ENCODE measurements around the gene KIF9. TPM values are rescaled to one million over a fixed set of nuclear protein-coding genes. Genes with fewer than 3 reads are reported as not detected.

The KIF9 gene
- total RNA-seq, 1 experiment from 2014 or later = 13.1 TPM

DNA sequence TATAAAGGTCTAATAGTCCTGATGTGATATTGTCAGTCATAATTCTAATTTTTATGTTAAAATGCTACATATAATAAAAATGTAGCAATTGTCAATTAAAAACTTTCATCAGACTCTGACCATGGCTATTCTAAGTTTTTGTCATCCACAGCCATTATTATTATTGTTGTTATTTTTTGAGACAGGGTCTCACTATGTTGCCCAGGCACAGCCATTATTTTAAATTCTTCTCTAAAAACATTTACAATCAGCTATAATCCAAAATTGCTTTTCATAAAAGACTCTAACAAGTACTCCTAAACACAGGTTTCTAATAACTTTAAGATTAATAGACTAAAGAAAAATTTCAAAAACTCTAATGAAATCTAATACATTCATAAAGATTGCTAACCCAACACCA, 77.7 kb downstream of the KIF9 start:
- BruUV-seq (replicated peaks) = no TSS peak
- POLR2A ChIA-PET = no interaction called here

More for the DNA sequence above, 77.7 kb downstream of the KIF9 start:
- RAD21 ChIA-PET (ENCODE audit: low non-redundant PET in 1 of 2, low total read pairs in 2 of 2, uncharacterized antibody in 2 of 2, unreplicated experiment in 2 of 2) = no interaction called here
- no peaks in the 10 kb centered on the region for H3K4me1 ChIP-seq (ENCODE audit: control insufficient read depth in 1 of 2, insufficient read depth in 2 of 2, low read length in 2 of 2)
- TF ChIP-seq ZNF274 (IDR thresholded peaks at IDR 0.05; ENCODE audit: low read depth, low read length) = no peak
- no peak for TF ChIP-seq POLR2AphosphoS5 (IDR thresholded peaks at IDR 0.05; ENCODE audit: low read depth, low read length)
- no peak for TF ChIP-seq RAD21 (IDR thresholded peaks at IDR 0.05; ENCODE audit: low read depth)
- TF ChIP-seq, protein P1, sequence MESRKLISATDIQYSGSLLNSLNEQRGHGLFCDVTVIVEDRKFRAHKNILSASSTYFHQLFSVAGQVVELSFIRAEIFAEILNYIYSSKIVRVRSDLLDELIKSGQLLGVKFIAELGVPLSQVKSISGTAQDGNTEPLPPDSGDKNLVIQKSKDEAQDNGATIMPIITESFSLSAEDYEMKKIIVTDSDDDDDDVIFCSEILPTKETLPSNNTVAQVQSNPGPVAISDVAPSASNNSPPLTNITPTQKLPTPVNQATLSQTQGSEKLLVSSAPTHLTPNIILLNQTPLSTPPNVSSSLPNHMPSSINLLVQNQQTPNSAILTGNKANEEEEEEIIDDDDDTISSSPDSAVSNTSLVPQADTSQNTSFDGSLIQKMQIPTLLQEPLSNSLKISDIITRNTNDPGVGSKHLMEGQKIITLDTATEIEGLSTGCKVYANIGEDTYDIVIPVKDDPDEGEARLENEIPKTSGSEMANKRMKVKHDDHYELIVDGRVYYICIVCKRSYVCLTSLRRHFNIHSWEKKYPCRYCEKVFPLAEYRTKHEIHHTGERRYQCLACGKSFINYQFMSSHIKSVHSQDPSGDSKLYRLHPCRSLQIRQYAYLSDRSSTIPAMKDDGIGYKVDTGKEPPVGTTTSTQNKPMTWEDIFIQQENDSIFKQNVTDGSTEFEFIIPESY (IDR thresholded peaks at IDR 0.05; ENCODE audit: extremely low read depth, insufficient replicate concordance, low read length) = no peak
- TF ChIP-seq TCF7L2 (IDR thresholded peaks at IDR 0.05; ENCODE audit: borderline replicate concordance, extremely low read depth, insufficient read depth, insufficient read length) = no peak
- no peak for TF ChIP-seq ZFX (IDR thresholded peaks at IDR 0.05)
- TF ChIP-seq EZH2 (IDR thresholded peaks at IDR 0.05) = no peak
- no peak for TF ChIP-seq ELF1 (IDR thresholded peaks at IDR 0.05; ENCODE audit: borderline replicate concordance, low read depth)
- TF ChIP-seq CBX3 (IDR thresholded peaks at IDR 0.05; ENCODE audit: low read depth) = no peak
- TF ChIP-seq, protein P2, sequence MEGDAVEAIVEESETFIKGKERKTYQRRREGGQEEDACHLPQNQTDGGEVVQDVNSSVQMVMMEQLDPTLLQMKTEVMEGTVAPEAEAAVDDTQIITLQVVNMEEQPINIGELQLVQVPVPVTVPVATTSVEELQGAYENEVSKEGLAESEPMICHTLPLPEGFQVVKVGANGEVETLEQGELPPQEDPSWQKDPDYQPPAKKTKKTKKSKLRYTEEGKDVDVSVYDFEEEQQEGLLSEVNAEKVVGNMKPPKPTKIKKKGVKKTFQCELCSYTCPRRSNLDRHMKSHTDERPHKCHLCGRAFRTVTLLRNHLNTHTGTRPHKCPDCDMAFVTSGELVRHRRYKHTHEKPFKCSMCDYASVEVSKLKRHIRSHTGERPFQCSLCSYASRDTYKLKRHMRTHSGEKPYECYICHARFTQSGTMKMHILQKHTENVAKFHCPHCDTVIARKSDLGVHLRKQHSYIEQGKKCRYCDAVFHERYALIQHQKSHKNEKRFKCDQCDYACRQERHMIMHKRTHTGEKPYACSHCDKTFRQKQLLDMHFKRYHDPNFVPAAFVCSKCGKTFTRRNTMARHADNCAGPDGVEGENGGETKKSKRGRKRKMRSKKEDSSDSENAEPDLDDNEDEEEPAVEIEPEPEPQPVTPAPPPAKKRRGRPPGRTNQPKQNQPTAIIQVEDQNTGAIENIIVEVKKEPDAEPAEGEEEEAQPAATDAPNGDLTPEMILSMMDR (IDR thresholded peaks at IDR 0.05 in 2 of 3, conservative IDR thresholded peaks at IDR 0.05 in 1 of 3; ENCODE audit: borderline replicate concordance in 1 of 3, insufficient read depth in 1 of 3, low read depth in 2 of 3, low read length in 2 of 3) = no peak
- TF ChIP-seq EZH2phosphoT487 (IDR thresholded peaks at IDR 0.05; ENCODE audit: borderline replicate concordance) = no peak
- no peaks in the 10 kb centered on the region for H3K9me2 ChIP-seq (ENCODE audit: insufficient read depth)
- H3K4me2 ChIP-seq (ENCODE audit: low read length) = no peak overlapping the region
- H3K4me3 ChIP-seq (replicated peaks in 1 of 2; ENCODE audit: low read depth in 1 of 2, low read length in 2 of 2) = no peak overlapping the region
- DNase-seq (ENCODE audit: low read depth, low spot score) = no peak
- ATAC-seq = no peak
- no peaks in the 10 kb centered on the region for H3K36me3 ChIP-seq (ENCODE audit: control insufficient read depth in 1 of 2, insufficient read depth in 2 of 2, low read length in 2 of 2)
- intact Hi-C loops (cut with micrococcal nuclease) = no loop called here
- CTCF ChIA-PET = no interaction called here
- H3K27me3 ChIP-seq (ENCODE audit: insufficient read depth, low read length) = no peaks in the 10 kb centered on the region
- no peak overlapping the region for H2AFZ ChIP-seq (ENCODE audit: low read depth, low read length, poor library complexity, severe bottlenecking)
- H3K27ac ChIP-seq (ENCODE audit: low read depth, low read length) = no peak overlapping the region
- H3K9ac ChIP-seq (ENCODE audit: low read length) = no peak overlapping the region
- H3K9me3 ChIP-seq (ENCODE audit: control insufficient read depth in 1 of 2, insufficient read depth in 1 of 2, low read depth in 1 of 2, low read length in 2 of 2) = no peaks in the 10 kb centered on the region
- H3K79me2 ChIP-seq (ENCODE audit: insufficient read depth, low read length) = no peaks in the 10 kb centered on the region
- no peaks in the 10 kb centered on the region for H4K20me1 ChIP-seq (ENCODE audit: insufficient read depth)
